Peyer's patch (tissue), 4 donors: ENCODE measurements around the gene IGFBP5.

ENCODE experiments used
- POLR2A ChIP-seq, 2 donors: fragments of 450-650 bp; IDR thresholded peaks; one replicate each; pipeline ENCODE4 v1.5.1; 2017; ENCODE audit warnings: antibody characterized with exemption in 2 of 2, mild to moderate bottlenecking in 2 of 2, moderate library complexity in 2 of 2
- TF ChIP-seq, protein P1 (sequence below), 6 experiments: fragments of 450-650 bp in 4 of 6; fragments of 200-600 bp in 2 of 6; sonication (generic) in 1 of 6; IDR thresholded peaks; one replicate each; pipeline ENCODE4 v1.5.1; 2017 to 2019; ENCODE audit warnings: antibody characterized with exemption in 6 of 6, mild to moderate bottlenecking in 3 of 6, moderate library complexity in 1 of 6

GRCh38 chr2:216742411-216742810 is 47.1 kb upstream of the IGFBP5 start:
- TF ChIP-seq, protein P1, sequence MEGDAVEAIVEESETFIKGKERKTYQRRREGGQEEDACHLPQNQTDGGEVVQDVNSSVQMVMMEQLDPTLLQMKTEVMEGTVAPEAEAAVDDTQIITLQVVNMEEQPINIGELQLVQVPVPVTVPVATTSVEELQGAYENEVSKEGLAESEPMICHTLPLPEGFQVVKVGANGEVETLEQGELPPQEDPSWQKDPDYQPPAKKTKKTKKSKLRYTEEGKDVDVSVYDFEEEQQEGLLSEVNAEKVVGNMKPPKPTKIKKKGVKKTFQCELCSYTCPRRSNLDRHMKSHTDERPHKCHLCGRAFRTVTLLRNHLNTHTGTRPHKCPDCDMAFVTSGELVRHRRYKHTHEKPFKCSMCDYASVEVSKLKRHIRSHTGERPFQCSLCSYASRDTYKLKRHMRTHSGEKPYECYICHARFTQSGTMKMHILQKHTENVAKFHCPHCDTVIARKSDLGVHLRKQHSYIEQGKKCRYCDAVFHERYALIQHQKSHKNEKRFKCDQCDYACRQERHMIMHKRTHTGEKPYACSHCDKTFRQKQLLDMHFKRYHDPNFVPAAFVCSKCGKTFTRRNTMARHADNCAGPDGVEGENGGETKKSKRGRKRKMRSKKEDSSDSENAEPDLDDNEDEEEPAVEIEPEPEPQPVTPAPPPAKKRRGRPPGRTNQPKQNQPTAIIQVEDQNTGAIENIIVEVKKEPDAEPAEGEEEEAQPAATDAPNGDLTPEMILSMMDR (IDR thresholded peaks at IDR 0.05), result no peak
- TF ChIP-seq POLR2A (IDR thresholded peaks at IDR 0.05), result no peak
